ENCODE data around the gene CREBRF.
"Not testable (repeated sequence)": the region's sequence is repeated elsewhere in the genome, so short reads cannot be mapped to it uniquely, and the experiment has no call there.

CREBRF gene

GRCh38 chr5:173091981-173092380 is 35.8 kb downstream of the CREBRF start:
- no peak for DNase-seq

- no peak for DNase-seq
Observed at GRCh38 chr5:173093606-173094005, 37.5 kb downstream of the CREBRF start.

GRCh38 chr5:173094012-173094661 is 38.0 kb downstream of the CREBRF start:
- no peak for DNase-seq

GRCh38 chr5:173098787-173099186 is 42.6 kb downstream of the CREBRF start:
- no peak for DNase-seq

GRCh38 chr5:173099461-173099860 is 43.3 kb downstream of the CREBRF start:
- no peak for DNase-seq

- no peak for DNase-seq
Observed at GRCh38 chr5:173101245-173101644, 45.1 kb downstream of the CREBRF start.

GRCh38 chr5:173103411-173103810 is 47.3 kb downstream of the CREBRF start:
- no peak for DNase-seq

GRCh38 chr5:173108914-173109313 is 52.8 kb downstream of the CREBRF start:
- DNase-seq: no peak

- no peak for DNase-seq
Observed at GRCh38 chr5:173114536-173114935, 58.4 kb downstream of the CREBRF start.

- no peak for DNase-seq
Observed at GRCh38 chr5:173119719-173120118, 63.6 kb downstream of the CREBRF start.

GRCh38 chr5:173123416-173123815 is 67.3 kb downstream of the CREBRF start:
- DNase-seq: no peak

GRCh38 chr5:173132166-173132565 is 76.0 kb downstream of the CREBRF start:
- DNase-seq: not testable (repeated sequence)

GRCh38 chr5:173138707-173139106 is 82.6 kb downstream of the CREBRF start:
- DNase-seq: no peak

- DNase-seq: no peak
Observed at GRCh38 chr5:173139631-173140030, 83.5 kb downstream of the CREBRF start.

GRCh38 chr5:173140769-173141168 is 84.6 kb downstream of the CREBRF start:
- DNase-seq: no peak

- no peak for DNase-seq
Observed at GRCh38 chr5:173143567-173143966, 87.4 kb downstream of the CREBRF start.

GRCh38 chr5:173144200-173145176 is 88.3 kb downstream of the CREBRF start, which contains the start of gene BNIP1:
TSS of gene BNIP1 (plus strand) at chr5:173144531. CDS start at chr5:173144546, 15 bp downstream.
- DNase-seq: peak; percentile 87

- DNase-seq: no peak
Observed at GRCh38 chr5:173148354-173148753, 92.2 kb downstream of the CREBRF start.

GRCh38 chr5:173152547-173152946 is 96.4 kb downstream of the CREBRF start:
- no peak for DNase-seq

- no peak for DNase-seq
Observed at GRCh38 chr5:173153842-173154241, 97.7 kb downstream of the CREBRF start.

- not testable (repeated sequence) for DNase-seq
Observed at GRCh38 chr5:173154619-173155018, 98.5 kb downstream of the CREBRF start.

GRCh38 chr5:173155912-173156311 is 99.8 kb downstream of the CREBRF start:
- no peak for DNase-seq

- no peak for DNase-seq
Observed at GRCh38 chr5:173158366-173158765, 102.2 kb downstream of the CREBRF start.

- DNase-seq: no peak
Observed at GRCh38 chr5:173159256-173159655, 103.1 kb downstream of the CREBRF start.

Data from T1000 (cell line).